Stomach (tissue), 4 donors: ENCODE data around the gene FAM47E.

Experiments used
- CTCF ChIP-seq, 7 experiments: fragments of 450-650 bp in 4 of 7; fragments of 200-600 bp in 3 of 7; sonication (generic) in 3 of 7; IDR thresholded peaks; one replicate each; pipeline ENCODE4 v1.5.1; 2016 to 2019; ENCODE audit warnings: antibody characterized with exemption in 7 of 7, control low read depth in 2 of 7, mild to moderate bottlenecking in 1 of 7
- POLR2A ChIP-seq, 4 donors: fragments of 450-650 bp; IDR thresholded peaks; one replicate each; pipeline ENCODE4 v1.6.1; 2016; ENCODE audit warnings: antibody characterized with exemption in 4 of 4, control low read depth in 2 of 4, mild to moderate bottlenecking in 1 of 4, moderate library complexity in 1 of 4
- POLR2AphosphoS5 ChIP-seq, 3 donors: sonication (generic); formaldehyde crosslinking; IDR thresholded peaks; one replicate each; pipeline ENCODE4 v1.6.1; 2016; ENCODE audit warnings: antibody characterized with exemption in 3 of 3

- TF ChIP-seq CTCF (IDR thresholded peaks at IDR 0.05): no peak
- no peak for TF ChIP-seq POLR2A (IDR thresholded peaks at IDR 0.05)
- no peak for TF ChIP-seq POLR2AphosphoS5 (IDR thresholded peaks at IDR 0.05)
Observed at GRCh38 chr4:76326515-76326914, 75.0 kb downstream of the FAM47E start.
